ENCODE data around the gene PPM1B.

DNA sequence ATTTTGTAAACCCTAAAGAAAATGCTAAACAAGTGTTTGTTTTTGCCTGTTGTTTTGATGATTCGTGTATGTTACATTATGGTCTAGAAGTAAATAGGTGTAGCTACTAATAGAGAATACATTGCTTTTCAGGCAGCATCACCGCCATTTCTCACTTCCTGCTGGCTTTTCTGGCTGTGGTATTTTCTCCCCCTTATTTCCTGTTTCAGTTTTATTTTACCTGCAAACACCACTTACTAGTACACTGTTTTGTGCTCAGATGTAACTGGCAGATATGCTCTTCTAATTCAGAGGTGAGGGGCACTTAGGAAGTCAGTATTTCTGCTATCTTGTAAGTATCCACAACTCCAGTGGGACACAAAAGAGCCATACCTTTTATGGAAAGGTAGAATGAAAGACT lies 68.5 kb downstream of the PPM1B start:
- TF ChIP-seq, protein P1, sequence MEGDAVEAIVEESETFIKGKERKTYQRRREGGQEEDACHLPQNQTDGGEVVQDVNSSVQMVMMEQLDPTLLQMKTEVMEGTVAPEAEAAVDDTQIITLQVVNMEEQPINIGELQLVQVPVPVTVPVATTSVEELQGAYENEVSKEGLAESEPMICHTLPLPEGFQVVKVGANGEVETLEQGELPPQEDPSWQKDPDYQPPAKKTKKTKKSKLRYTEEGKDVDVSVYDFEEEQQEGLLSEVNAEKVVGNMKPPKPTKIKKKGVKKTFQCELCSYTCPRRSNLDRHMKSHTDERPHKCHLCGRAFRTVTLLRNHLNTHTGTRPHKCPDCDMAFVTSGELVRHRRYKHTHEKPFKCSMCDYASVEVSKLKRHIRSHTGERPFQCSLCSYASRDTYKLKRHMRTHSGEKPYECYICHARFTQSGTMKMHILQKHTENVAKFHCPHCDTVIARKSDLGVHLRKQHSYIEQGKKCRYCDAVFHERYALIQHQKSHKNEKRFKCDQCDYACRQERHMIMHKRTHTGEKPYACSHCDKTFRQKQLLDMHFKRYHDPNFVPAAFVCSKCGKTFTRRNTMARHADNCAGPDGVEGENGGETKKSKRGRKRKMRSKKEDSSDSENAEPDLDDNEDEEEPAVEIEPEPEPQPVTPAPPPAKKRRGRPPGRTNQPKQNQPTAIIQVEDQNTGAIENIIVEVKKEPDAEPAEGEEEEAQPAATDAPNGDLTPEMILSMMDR (IDR thresholded peaks at IDR 0.05; ENCODE audit: low read depth, low read length, poor library complexity, severe bottlenecking) = no peak
- TF ChIP-seq EZH2phosphoT487 (IDR thresholded peaks at IDR 0.05; ENCODE audit: borderline replicate concordance, low read length) = no peak
